Embryonic facial prominence (tissue), 1 donor: ENCODE results near the gene C19orf44.
"Not testable (repeated sequence)": the region's sequence is repeated elsewhere in the genome, so short reads cannot be mapped to it uniquely, and the experiment has no call there.

Source experiments
- DNase-seq: peaks from one replicate; pipeline ENCODE4 v3.0.0-alpha.2; 2016; ENCODE audit errors: extremely low spot score

Gene C19orf44

DNA sequence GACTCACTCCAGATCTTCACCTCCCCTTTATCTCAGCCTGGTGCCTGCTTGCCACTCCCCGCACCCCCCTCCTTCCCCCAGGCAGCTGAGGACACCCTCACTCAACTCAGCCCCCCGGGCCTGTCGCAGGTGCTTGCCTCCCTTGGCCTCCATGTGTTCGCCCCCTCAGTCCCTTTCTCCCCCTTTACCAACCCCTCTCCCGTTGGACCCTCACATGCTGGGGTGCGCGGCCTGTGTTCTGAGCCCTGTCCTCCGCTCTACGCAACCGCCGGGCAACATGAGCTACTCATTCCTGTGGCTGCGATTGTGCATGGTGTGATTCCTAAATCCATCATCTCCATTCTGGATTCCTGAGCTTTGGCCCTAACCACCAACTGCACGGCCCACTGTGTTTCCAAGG, 40.9 kb downstream of the C19orf44 start:
- no peak for DNase-seq

DNA sequence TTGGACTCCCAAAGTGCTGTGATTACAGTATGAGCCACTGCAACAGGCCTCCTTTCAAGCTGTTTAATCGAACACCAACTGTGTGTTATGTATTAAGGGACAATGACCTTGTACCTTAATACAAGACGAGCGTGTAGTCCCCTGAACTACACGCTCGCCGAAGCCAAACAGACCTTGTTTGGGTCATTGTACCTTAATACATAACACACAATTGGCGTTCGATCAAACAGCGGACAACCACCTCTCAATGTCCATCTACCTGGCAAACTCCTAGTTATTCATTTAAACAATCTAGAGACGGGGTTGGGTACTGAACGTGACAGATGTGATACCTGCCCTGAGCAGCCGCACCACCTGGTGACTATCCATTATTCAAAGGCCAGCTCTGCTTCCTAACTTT, 44.8 kb downstream of the C19orf44 start:
- no peak for DNase-seq

DNA sequence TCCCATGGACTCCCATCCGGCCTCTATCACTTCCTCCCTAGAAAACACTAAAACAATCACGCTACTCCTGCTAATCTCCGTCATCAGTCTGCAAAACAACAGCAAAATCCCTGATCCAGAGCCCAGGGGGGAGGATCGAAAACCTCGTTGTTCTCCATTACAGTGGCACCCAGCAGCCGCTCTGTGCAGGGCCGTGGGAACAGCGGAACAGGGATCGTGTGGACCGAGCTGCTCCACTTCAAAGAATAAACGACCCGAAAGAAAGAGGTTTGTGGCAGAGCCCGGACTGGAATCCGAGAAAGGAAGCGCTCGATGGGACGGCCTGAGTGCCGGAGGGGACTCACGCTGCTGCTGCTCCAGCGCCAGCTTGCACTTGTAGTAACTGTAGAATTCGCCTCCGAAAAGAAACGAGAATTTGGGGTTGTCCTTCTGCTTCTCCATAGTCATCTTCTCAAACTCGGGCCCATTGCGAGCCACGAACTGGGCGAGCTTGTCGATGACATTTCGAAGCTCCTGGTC, 45.4 kb downstream of the C19orf44 start:
- DNase-seq = no peak

DNA sequence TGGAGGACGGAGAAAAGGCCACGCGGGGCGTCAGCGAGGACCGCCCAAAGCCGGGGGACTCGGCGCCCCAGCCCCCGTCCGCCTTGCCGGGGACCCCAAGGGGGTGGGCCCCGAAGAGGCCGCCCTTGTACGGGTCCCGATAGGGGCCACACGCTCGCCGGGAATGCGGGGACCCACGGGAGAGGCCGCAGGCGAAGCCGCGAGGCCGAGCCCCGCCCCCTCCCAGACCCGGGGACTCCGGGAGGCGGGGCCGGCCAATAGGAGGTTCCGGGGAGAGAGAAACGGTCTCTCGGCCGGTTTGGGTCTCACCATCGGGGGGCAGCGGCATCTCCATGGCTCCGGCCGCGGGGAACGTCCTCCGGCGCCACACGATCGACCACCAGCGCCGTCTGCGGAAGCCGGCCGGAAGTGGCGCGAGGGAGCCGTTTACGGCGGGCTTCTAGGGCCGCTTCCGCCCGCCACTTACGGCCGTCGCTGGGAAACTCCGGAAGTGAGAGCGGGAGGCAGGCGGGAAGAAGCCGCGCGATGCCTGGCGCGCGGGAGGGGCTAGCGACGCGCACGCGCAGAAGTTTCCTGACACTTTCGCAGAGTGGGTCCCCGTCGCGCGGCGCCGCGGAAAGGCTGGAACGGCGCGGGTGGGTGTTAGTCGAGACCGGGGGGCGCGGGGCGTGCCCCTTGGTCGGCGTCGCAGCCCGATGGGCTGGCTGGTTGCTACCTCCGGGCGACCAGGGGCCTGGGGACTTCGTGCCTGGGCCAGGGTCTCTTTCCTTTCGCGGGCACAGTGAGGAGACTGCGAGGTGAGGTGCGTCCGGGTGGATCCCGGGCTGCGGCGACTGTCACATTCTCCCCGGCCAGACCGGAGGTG, 46.1 kb downstream of the C19orf44 start, which contains the start of gene CHERP:
Gene CHERP (minus strand): TSS at position 393 of the 865 bp plus-strand sequence. CDS start 59 bp downstream, at position 334.
- DNase-seq = peak; percentile 94

DNA sequence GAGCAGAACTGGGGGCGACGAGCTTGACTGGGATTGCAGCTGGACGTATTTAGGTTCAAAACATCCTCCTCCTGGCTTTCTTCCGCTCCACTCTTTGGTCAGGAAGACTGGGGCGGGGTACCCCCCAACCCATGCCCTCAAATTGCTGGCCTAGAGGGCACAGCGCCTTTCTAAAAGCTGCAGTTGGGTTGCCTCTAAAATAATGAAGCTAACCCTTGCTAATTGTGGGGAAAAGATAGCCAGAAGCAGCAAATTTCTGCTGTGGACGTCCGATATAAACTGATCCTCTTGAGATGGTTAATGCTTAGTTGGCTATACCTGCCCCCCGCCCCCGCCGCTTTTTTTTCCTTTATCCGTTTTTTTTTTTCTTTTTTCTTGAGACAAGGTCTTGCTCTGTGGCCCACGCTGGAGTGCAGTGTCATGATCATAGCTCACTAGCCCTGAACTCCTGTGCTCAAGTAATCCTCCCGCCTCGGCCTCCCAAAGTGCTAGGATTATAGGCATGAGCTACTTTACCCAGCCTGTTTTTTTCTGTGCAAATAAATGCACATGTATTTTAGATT, 46.8 kb downstream of the C19orf44 start:
- DNase-seq = no peak

DNA sequence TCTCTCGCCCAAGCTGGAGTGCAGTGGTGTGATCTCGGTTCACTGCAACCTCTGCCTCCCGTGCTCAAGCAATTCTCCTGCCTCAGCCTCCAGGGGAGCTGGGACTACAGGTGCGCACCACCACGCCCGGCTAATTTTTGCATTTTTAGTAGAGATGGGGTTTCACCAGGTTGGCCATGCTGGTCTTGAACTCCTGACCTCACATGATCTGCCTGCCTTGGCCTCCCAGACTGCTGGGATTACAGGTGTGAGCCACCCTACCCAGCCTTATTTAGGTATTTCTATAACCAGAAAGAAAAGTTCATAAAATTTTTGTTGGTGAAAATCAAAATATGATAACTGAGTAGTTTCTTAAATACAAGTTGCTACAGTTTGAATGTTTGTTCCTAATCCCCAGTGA, 47.5 kb downstream of the C19orf44 start:
- DNase-seq = not testable (repeated sequence)

DNA sequence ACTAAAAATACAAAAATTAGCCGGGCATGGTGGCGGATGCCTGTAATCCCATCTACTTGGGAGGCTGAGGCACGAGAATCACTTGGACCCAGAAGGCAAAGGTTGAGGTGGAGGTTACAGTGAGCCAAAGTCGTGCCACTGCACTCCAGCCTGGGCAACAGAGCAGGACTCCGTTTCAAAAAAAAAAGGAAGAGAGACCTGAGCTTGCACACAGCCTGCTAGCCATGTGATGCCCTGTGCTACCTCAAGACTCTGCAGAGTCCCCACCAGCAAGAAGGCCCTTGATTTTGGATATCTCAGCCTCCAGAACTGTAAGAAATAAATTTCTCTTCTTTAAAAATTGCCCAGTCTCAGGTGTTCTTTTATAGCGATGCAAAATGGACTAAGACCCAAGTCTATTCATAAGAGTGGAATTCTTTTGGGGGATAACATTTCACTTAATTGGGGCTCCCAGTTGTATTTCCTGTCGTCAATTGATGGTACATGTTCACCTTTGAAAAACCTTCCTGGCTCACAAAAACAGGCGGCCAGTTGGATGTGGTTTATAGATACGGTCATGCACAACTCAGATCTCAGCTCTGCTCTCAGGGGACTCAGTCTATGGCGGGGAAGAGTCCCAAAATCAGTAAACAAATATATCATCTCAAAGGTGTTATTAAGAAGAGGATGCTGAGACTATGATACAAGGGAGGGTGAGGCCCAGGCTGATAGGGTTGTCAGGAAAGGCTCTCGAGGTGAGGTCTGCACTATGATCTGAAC, 48.5 kb downstream of the C19orf44 start:
- DNase-seq = no peak

DNA sequence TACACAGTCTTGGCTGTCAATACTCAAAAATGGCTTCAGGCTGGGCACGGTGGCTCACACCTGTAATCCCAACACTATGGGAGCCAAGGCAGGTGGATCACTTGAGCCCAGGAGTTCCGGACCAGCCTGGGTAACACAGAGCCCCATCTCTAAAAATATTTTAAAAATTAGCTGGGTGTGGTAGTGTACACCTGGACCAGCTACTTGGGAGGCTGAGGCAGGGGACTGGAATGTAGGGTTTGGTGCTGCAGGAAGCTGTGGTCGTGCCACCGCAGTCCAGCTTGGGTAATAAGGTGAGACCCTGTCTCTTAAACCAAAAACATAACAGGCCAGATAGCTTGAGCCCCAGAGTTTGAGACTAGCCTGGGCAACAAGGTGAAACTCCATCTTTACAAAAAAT, 52.8 kb downstream of the C19orf44 start:
- DNase-seq = no peak

DNA sequence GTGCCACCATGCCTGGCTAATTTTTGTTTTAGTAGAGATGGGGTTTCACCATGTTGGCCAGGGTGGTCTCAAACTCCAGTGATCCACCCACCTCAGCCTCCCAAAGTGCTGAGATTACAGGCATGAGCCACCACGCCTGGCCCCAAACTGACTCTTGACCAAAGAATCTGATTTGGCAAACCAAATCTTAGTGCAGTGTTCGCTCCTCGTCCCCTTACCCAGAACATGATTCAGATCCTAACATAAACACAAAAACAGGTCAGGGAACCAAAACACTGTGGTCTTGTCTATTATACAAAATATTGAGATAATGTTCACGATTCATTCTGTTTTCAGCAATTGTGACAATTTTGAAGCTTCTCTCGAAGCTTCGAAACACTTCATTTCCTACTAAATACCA, 55.7 kb downstream of the C19orf44 start:
- DNase-seq = not testable (repeated sequence)

DNA sequence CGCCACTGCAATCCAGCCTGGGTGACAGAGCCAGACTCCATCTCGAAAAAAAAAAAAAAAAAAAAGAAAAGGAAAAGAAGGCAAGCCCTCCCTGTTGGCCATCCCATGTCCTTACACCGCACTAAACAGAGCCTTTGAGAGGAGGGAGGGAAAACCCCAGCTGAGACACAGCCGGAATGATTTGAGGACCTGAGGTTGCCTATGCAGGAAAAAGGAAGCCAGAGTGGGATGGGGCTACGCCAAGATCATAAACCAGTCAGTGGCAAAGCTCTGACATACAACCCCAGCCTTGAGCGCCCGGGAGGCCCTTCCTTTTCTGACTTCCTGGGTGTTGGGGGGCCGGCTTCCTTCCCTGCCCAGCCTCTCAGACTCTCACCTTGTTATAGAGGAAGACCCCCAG, 58.6 kb downstream of the C19orf44 start:
- no peak for DNase-seq

DNA sequence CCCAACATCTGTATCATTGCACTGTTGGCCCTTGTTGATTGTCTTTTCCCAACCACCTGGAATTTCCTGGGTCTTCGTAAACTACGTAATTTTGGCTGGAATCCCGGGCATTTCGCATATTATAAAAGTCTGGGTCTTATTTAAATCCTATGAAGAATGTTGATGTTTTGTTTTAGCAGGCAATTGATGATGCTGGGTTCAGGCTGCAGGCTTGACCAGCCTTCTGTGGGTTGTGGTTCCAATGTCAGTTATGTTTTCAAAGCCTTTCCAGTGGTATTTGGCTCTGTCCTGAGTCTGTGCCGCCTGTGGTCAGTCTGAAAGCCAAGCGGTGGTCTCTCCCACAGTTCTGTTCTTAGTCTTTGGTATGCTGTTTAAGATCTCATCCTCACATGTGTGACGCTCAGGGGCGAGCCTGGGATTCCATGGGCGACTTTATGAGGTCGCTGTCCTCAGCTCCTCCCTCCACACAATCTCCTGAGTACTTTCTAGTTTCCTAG, 63.6 kb downstream of the C19orf44 start:
- DNase-seq = no peak

DNA sequence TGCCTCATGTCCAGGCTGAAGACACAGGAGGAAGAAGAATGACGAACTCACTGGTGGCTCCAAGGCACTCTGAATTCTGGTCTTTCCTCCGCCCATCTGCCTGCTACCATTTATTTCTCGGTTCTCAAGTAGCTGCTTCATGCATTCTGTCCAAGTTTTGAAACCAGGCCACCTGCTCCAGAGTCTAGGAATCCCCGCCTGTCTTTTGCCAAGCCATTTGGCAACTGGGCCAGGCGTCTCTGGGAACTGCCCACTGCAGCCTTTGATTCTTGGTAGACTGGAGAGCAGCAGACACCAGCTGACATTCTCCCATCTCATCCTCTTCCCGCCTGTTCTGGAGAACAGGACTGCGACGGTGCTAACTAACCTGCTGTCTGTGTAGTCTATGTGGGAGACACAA, 65.2 kb downstream of the C19orf44 start:
- no peak for DNase-seq

DNA sequence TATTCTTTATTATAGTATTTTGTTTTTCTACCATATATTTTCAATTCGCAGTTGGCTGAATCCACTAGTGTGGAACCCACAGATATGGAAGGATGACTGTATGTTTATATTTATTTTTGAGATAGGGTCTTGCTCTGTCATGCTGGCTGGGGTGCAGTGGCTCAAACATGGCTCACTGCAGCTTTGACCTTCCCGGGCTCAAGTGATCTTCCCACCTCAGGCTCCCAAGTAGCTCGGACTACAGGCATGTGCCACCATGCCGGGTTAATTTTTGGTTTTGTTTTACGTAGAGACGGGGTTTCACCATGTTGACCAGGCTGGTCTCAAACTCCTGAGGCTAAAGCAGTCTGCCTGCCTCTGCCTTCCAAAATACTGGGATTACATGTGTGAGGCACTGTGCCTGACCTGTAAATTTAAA, 66.4 kb downstream of the C19orf44 start:
- DNase-seq = no peak

DNA sequence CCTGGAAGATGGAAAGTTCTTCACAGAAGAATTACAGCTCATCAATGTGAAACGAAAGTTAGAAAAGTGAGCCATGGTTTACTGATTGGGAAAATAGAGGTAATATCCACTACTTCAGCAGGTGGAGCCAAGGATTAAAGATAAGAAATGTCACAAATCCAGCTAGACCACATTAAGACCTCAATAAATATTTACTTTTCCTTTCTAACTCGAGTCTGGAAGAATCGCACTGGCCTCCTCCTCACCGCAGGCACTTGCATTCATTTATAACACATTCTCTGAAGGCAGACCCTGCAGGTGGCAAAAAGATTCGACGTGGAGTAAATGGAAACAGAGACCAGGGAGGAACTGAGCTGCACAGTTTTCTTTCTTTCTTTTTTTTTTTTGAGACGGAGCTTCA, 68.6 kb downstream of the C19orf44 start:
- DNase-seq = no peak

DNA sequence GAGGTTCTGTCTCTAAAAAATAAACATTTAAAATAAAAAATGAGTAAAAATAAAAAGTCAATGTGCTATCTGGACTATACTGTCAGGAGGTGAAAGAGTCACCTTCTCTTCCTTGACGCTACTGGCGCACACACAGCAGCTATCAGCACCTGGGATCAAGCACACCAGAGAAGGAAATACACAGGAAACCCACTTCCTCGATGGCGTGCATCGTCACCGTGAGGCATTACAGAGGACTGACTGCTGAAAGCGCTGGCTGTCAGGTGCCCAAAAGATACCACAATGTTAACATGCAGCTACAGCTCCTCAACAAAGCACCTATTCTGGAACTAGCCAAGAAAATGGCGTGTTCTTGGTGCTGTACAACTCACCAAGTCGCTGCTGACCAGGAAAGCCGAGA, 70.0 kb downstream of the C19orf44 start:
- DNase-seq = no peak

DNA sequence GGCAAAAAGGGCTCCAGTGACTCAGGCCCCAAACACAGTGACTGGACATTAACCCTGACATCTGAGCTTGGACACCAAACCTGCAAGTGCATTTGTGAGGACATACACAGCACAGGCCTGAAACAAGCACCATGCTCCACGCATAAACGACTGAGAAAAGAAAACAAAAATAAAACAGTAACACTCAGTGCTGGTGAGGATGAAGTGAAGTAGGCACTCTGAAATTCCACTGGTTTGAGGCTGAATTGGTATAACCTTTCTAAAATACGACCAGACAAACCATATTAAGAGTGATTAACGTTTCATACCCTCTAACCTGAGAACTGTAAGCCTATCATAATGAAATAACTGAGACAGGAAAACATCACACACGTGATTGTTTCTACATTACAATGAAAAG, 70.5 kb downstream of the C19orf44 start:
- no peak for DNase-seq

DNA sequence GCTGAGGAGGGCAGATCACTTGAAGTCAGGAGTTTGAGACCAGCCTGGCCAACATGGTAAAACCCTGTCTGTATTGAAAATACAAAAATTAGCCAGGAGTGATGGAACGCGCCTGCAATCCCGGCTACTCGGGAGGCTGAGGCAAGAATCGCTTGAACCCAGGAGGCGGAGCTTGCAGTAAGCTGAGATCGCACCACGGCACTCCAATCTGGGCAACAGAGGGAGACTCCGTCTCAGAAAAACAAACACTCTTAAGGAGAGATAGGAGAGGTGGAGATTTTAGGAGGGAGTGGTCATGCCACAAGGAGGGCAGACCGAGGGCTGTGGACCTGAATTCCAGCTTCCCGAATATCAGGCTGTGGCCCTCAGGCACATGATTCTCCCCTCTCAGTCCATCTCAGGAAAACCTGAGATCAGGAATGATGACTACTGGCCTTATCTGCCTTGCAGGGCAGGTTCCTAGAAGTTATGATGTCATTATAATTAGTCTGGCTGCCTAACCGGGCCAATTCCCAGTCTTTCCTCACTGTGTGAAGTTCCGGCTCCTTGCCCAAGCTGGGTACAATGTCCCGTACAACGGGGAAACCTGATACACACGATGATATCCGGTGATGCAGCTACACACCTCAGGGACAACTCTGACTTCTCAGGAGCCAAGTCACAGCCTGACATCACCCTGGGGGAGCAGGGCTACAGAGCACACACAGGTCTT, 73.6 kb downstream of the C19orf44 start:
- no peak for DNase-seq
